Heart left ventricle (tissue), 16 donors: ENCODE data around the gene DRP2. TPM values are rescaled to one million over a fixed set of nuclear protein-coding genes. Genes with fewer than 3 reads are reported as not detected.

ENCODE experiments used
- ATAC-seq, 4 donors: fragments of 200-7000 bp; cut with Tn5 transposase; one replicate each; pipeline ENCODE4 v1.9.1; 2020 to 2022; ENCODE audit warnings: moderate library complexity in 4 of 4, mild to moderate bottlenecking in 3 of 4, moderate number of reproducible peaks in 1 of 4
- DNase-seq, 5 donors: peaks; one replicate each; pipeline ENCODE4 v3.0.0-alpha.2; 2020
- H3K27ac ChIP-seq, 12 donors: fragments of 200-600 bp; sonication (generic) in 4 of 12; one replicate each; pipeline versions ENCODE4 v1.5.0 to v1.8.0; 2016 to 2022; ENCODE audit warnings: mild to moderate bottlenecking in 2 of 12
- H3K27me3 ChIP-seq, 9 donors: fragments of 200-600 bp; sonication (generic) in 2 of 9; one replicate each; pipeline versions ENCODE4 v1.5.1 to v1.8.0; 2016 to 2022; ENCODE audit warnings: mild to moderate bottlenecking in 3 of 9
- H3K36me3 ChIP-seq, 9 donors: fragments of 200-600 bp; sonication (generic) in 2 of 9; one replicate each; pipeline versions ENCODE4 v1.5.0 to v1.8.0; 2018 to 2022; ENCODE audit warnings: mild to moderate bottlenecking in 2 of 9
- H3K4me1 ChIP-seq, 12 donors: fragments of 200-600 bp; sonication (generic) in 4 of 12; one replicate each; pipeline versions ENCODE4 v1.5.0 to v1.8.0; 2016 to 2022; ENCODE audit warnings: mild to moderate bottlenecking in 3 of 12
- H3K4me3 ChIP-seq, 12 donors: fragments of 200-600 bp; sonication (generic) in 4 of 12; one replicate each; pipeline versions ENCODE4 v1.5.0 to v1.8.0; 2017 to 2022; ENCODE audit warnings: mild to moderate bottlenecking in 9 of 12, moderate library complexity in 4 of 12
- H3K9me3 ChIP-seq, 12 donors: fragments of 200-600 bp; sonication (generic) in 4 of 12; one replicate each; pipeline versions ENCODE4 v1.5.0 to v1.8.0; 2016 to 2022; ENCODE audit warnings: mild to moderate bottlenecking in 1 of 12
- CTCF ChIP-seq, 12 donors: fragments of 200-600 bp; sonication (generic) in 4 of 12; IDR thresholded peaks; one replicate each; pipeline versions ENCODE4 v1.5.0 to v1.8.0; 2018 to 2022; ENCODE audit warnings: antibody characterized with exemption in 12 of 12, mild to moderate bottlenecking in 5 of 12
- POLR2A ChIP-seq, 2 donors: fragments of 450-650 bp; IDR thresholded peaks; one replicate each; pipeline ENCODE4 v1.6.1; 2017; ENCODE audit warnings: antibody characterized with exemption in 2 of 2, mild to moderate bottlenecking in 2 of 2, moderate library complexity in 2 of 2
- whole genome bisulfite sequencing, 4 donors: extraction: QIAGEN DNeasy Blood & Tissue Kit in 2 of 4; methylation state at CpG; one replicate each; pipeline versions ENCODE4 v1.1.5 to v1.1.7; 2013 to 2018; 5-methylcytosine and 5-hydroxymethylcytosine counted together
- intact Hi-C, 10 donors: fragments of 100-400 bp; cut with DNase I; formaldehyde crosslinking; loops; one replicate each; pipeline versions ENCODE4 v1.11.1 to v1.14.2; 2022
- polyA plus RNA-seq, 2 donors: library from polyadenylated mRNA; stranded (reverse); fragments of 200-250 nt; gene quantifications; one replicate each; pipeline ENCODE4 v1.2.3, GENCODE V29; 2013
- total RNA-seq, 9 donors: library from RNA; depleted of rRNA in 2 of 9; stranded (reverse); fragments of >200 nt in 2 of 9; fragmentation: NEBNext Ultra II Directional in 3 of 9; extraction: Animal tissue kit (Norgen Biotek cat#: 25700) in 3 of 9; gene quantifications; one replicate each; pipeline versions ENCODE4 v1.1.0 to v1.2.4, GENCODE V29; 2016 to 2023
- donor health status: ischemic (EF 13 %, LVEDD 7.1; RV severe dilation, severe dysfunction).
- donor health status: healthy with polysubstance abuse.
- donor health status: DM: no; HTN: yes; CAD: no.
- donor health status: DM: no; HTN: no; CAD: no.
- donor health status: ischemic (EF 25% LVEDD 6.9; RV normal size, moderate dysfunction).
- donor health status: ischemic (EF 25% LVEDD 5.7; RV mildly dilated, moderate dysfunction).
- donor health status: healthy.
- donor health status: DM: yes; HTN: yes; CAD: no.
- donor health status: ischemic (EF 35%, LVEDD 5.7; RV mildly dilated, moderate dysfunction).
- donor health status: nonischemic (EF 11% LVEDD 7.7; RV severe dilation, severe dysfunction).
- donor health status: DM: yes; HTN: yes; CAD: no.
- donor health status: PGD.
- donor health status: ischemic (EF 29% LVEDD 5.4; RV normal size, mild dysfunction).
- donor health status: nonischemic (EF 23%, LVEDD 6.1; RV moderate dilation, normal function).

The DRP2 gene
- total and polyA plus RNA-seq, 11 donors, result 0.01 to 0.11 (median 0.05) TPM; not detected in 4

GRCh38 chrX:101303790-101304189, 84.2 kb downstream of the DRP2 start:
- 85 to 95% (median 94%) methylated on average over 1 of the region's 1 CpG for WGBS, 4 donors
- no peak overlapping the region for H3K4me3 ChIP-seq
- H3K4me1 ChIP-seq, result no peaks in the 10 kb centered on the region
- intact Hi-C loops, result no loop called here
- H3K27me3 ChIP-seq, result peaks cover 0 to 14% (median 0%) of the 10 kb centered on the region in 9 donors
- DNase-seq (no peak), ATAC-seq (no peak)
- no peak overlapping the region for H3K27ac ChIP-seq
- no peaks in the 10 kb centered on the region for H3K36me3 ChIP-seq
- no peaks in the 10 kb centered on the region for H3K9me3 ChIP-seq
- TF ChIP-seq POLR2A (IDR thresholded peaks at IDR 0.05), result no peak
- TF ChIP-seq CTCF (IDR thresholded peaks at IDR 0.05), result no peak

Other genes with a start within 250 kb of the DRP2 start
- gene TRMT2B, start 167.7 kb upstream of the DRP2 start, total RNA-seq, result 10 to 100 TPM; 13.5 to 21.6 (median 18.3) TPM
- 10 to 100 TPM; 11.9 to 14.5 TPM for gene TRMT2B, start 167.7 kb upstream of the DRP2 start, polyA plus RNA-seq
- gene TMEM35A, start 140.9 kb upstream of the DRP2 start, total RNA-seq, result 1 to 10 TPM in 1 of 9 donors, under 1 TPM in 3, not detected in 5; 0.12 to 1.1 (median 0.14) TPM
- under 1 TPM; 0.04 to 0.15 TPM for gene TMEM35A, start 140.9 kb upstream of the DRP2 start, polyA plus RNA-seq
- 1 to 10 TPM in 1 of 9 donors, under 1 TPM in 8; 0.20 to 3.3 (median 0.30) TPM for gene CENPI, start 121.6 kb upstream of the DRP2 start, total RNA-seq
- gene CENPI, start 121.6 kb upstream of the DRP2 start, polyA plus RNA-seq, result under 1 TPM; 0.42 to 0.71 TPM
- gene TAF7L, start 71.5 kb downstream of the DRP2 start, total RNA-seq, result not detected
- gene TAF7L, start 71.5 kb downstream of the DRP2 start, polyA plus RNA-seq, result under 1 TPM in 1 of 2 donors, not detected in 1; 0.04 TPM
- gene TIMM8A, start 129.0 kb downstream of the DRP2 start, total RNA-seq, result 10 to 100 TPM in 7 of 9 donors, 1 to 10 TPM in 2; 2.9 to 29.4 (median 17.5) TPM
- gene TIMM8A, start 129.0 kb downstream of the DRP2 start, polyA plus RNA-seq, result 10 to 100 TPM; 11.9 to 29.4 TPM
- gene BTK, start 166.4 kb downstream of the DRP2 start, total RNA-seq, result 10 to 100 TPM in 1 of 9 donors, 1 to 10 TPM in 4, under 1 TPM in 4; 0.25 to 18.8 (median 1.6) TPM
- gene BTK, start 166.4 kb downstream of the DRP2 start, polyA plus RNA-seq, result 1 to 10 TPM; 1.4 to 1.5 TPM
- gene RPL36A, start 171.2 kb downstream of the DRP2 start, total RNA-seq, result 100 to 1,000 TPM in 2 of 9 donors, 10 to 100 TPM in 7; 47.8 to 757 (median 69.7) TPM
- gene RPL36A, start 171.2 kb downstream of the DRP2 start, polyA plus RNA-seq, result 1,000 to 10,000 TPM; 1,215 to 2,246 TPM
- gene GLA, start 188.1 kb downstream of the DRP2 start, total RNA-seq, result 10 to 100 TPM in 7 of 9 donors, 1 to 10 TPM in 2; 5.2 to 27.5 (median 11.1) TPM
- 10 to 100 TPM; 16.4 to 19.9 TPM for gene GLA, start 188.1 kb downstream of the DRP2 start, polyA plus RNA-seq
- gene HNRNPH2, start 188.4 kb downstream of the DRP2 start, total RNA-seq, result 10 to 100 TPM; 36.5 to 71.8 (median 56.8) TPM
- gene HNRNPH2, start 188.4 kb downstream of the DRP2 start, polyA plus RNA-seq, result 10 to 100 TPM; 37.0 to 71.9 TPM